Hepatocyte (in vitro differentiated cells): ENCODE measurements around the gene SOX8. TPM values are rescaled to one million over a fixed set of nuclear protein-coding genes. Genes with fewer than 3 reads are reported as not detected.

Experiments used
- DNase-seq: peaks from one replicate; pipeline ENCODE4 v3.0.0-alpha.2; 2016; ENCODE audit warnings: low spot score
- H2AFZ ChIP-seq: fragments of 200-600 bp; sonication (generic); 2 replicates; pipeline ENCODE4 v1.6.0; 2016; ENCODE audit warnings: antibody characterized with exemption, mild to moderate bottlenecking
- H3K27ac ChIP-seq: fragments of 200-600 bp; sonication (generic); 2 replicates; pipeline ENCODE4 v1.5.1; 2016; ENCODE audit warnings: mild to moderate bottlenecking
- H3K27me3 ChIP-seq: fragments of 200-600 bp; sonication (generic); 2 replicates; pipeline ENCODE4 v1.6.1; 2016
- H3K36me3 ChIP-seq: fragments of 200-600 bp; sonication (generic); replicated peaks from 2 replicates; pipeline ENCODE4 v1.5.1; 2016; ENCODE audit warnings: low read depth; ENCODE audit not compliant: insufficient read depth
- H3K4me1 ChIP-seq: fragments of 200-600 bp; sonication (generic); 2 replicates; pipeline ENCODE4 v1.5.1; 2016; ENCODE audit warnings: mild to moderate bottlenecking, moderate library complexity; ENCODE audit not compliant: insufficient read depth
- H3K4me2 ChIP-seq: fragments of 200-600 bp; sonication (generic); 2 replicates; pipeline ENCODE4 v1.6.0; 2016
- H3K4me3 ChIP-seq: fragments of 200-600 bp; sonication (generic); 2 replicates; pipeline ENCODE4 v1.5.1; 2016; ENCODE audit warnings: mild to moderate bottlenecking
- H3K79me2 ChIP-seq: fragments of 200-600 bp; sonication (generic); 2 replicates; pipeline ENCODE4 v1.6.0; 2017; ENCODE audit warnings: mild to moderate bottlenecking
- H3K9me2 ChIP-seq: fragments of 200-600 bp; sonication (generic); replicated peaks from 2 replicates; pipeline ENCODE4 v1.6.0; 2017; ENCODE audit warnings: mild to moderate bottlenecking; ENCODE audit not compliant: insufficient read depth
- H3K9me3 ChIP-seq: fragments of 200-600 bp; sonication (generic); 2 replicates; pipeline ENCODE4 v1.5.1; 2016; ENCODE audit warnings: low read depth, mild to moderate bottlenecking
- H4K20me1 ChIP-seq: fragments of 200-600 bp; sonication (generic); 2 replicates; pipeline ENCODE4 v1.6.0; 2016; ENCODE audit warnings: mild to moderate bottlenecking; ENCODE audit not compliant: insufficient read depth, poor library complexity, severe bottlenecking
- CTCF ChIP-seq: fragments of 200-600 bp; sonication (generic); IDR thresholded peaks from 2 replicates; pipeline ENCODE4 v1.5.1; 2016; ENCODE audit warnings: antibody characterized with exemption, mild to moderate bottlenecking; ENCODE audit not compliant: poor library complexity
- EZH2 ChIP-seq: fragments of 200-600 bp; sonication (generic); IDR thresholded peaks from 2 replicates; pipeline ENCODE4 v1.6.1; 2016; ENCODE audit warnings: antibody characterized with exemption, mild to moderate bottlenecking, borderline replicate concordance
- EZH2phosphoT487 ChIP-seq: fragments of 200-600 bp; sonication (generic); IDR thresholded peaks from one replicate; pipeline ENCODE4 v1.6.1; 2018; ENCODE audit warnings: antibody characterized with exemption, mild to moderate bottlenecking, low read depth, moderate library complexity; ENCODE audit not compliant: unreplicated experiment, severe bottlenecking
- WGBS: methylation state at CpG from one replicate; pipeline ENCODE4 v1.1.6; 2016; ENCODE audit warnings: low lambda C conversion rate; ENCODE audit errors: missing lambda C conversion rate; 5-methylcytosine and 5-hydroxymethylcytosine counted together
- polyA plus RNA-seq: library from polyadenylated mRNA; unstranded; fragments of >200 nt; fragmentation: Nextera tagmentation; extraction: Ambion mirVana; gene quantifications from 2 replicates; pipeline ENCODE4 v1.2.1, GENCODE V29; 2016
- total RNA-seq: library from RNA; depleted of rRNA; stranded (reverse); fragments of >200 nt; gene quantifications from 2 replicates; pipeline ENCODE4 v1.2.3, GENCODE V29; 2014

SOX8 gene
- total and polyA plus RNA-seq, 2 experiments from 2014 or later, result 3.8 to 4.7 TPM

- Histone ChIP-seq H2AFZ (no peak overlapping the region), H3K9me3 (no peaks in the 10 kb centered on the region), H3K4me2 (peak overlapping the region; percentile 97), H4K20me1 (no peaks in the 10 kb centered on the region), H3K27me3 (no peaks in the 10 kb centered on the region), H3K9me2 (no peaks in the 10 kb centered on the region), H3K36me3 (no peaks in the 10 kb centered on the region), H3K4me1 (peaks cover 29% of the 10 kb centered on the region), H3K79me2 (peaks cover 41% of the 10 kb centered on the region), H3K27ac (peak overlapping the region; percentile 74), H3K4me3 (no peak overlapping the region)
- DNase-seq, result no peak
- TF ChIP-seq CTCF (no peak), EZH2 (no peak), EZH2phosphoT487 (no peak)
- WGBS, result 89% methylated on average over 41 of the region's 41 CpGs
These were observed 13.8 kb upstream of the SOX8 start for GRCh38 chr16:967546-968295.

- H3K4me3 ChIP-seq, result no peak overlapping the region
- no peaks in the 10 kb centered on the region for H3K9me2 ChIP-seq
- no peak for DNase-seq
- no peaks in the 10 kb centered on the region for H3K27me3 ChIP-seq
- H3K4me1 ChIP-seq, result peaks cover 29% of the 10 kb centered on the region
- no peaks in the 10 kb centered on the region for H3K36me3 ChIP-seq
- no peaks in the 10 kb centered on the region for H3K9me3 ChIP-seq
- H3K4me2 ChIP-seq, result peak overlapping the region; percentile 97
- H2AFZ ChIP-seq, result no peak overlapping the region
- no peaks in the 10 kb centered on the region for H4K20me1 ChIP-seq
- TF ChIP-seq CTCF, result no peak
- TF ChIP-seq EZH2phosphoT487, result no peak
- no peak for TF ChIP-seq EZH2
- WGBS, result 34% methylated on average over 8 of the region's 8 CpGs
- peaks cover 39% of the 10 kb centered on the region for H3K79me2 ChIP-seq
- H3K27ac ChIP-seq, result peak overlapping the region; percentile 74
These were observed 12.9 kb upstream of the SOX8 start for GRCh38 chr16:968620-969019.

- Histone ChIP-seq H3K4me2 (peak overlapping the region; percentile 97), H3K4me1 (peaks cover 23% of the 10 kb centered on the region), H3K9me3 (no peaks in the 10 kb centered on the region), H3K79me2 (peaks cover 39% of the 10 kb centered on the region), H3K36me3 (no peaks in the 10 kb centered on the region), H3K27ac (peak overlapping the region; percentile 91), H2AFZ (peak overlapping the region; percentile 79), H3K4me3 (peak overlapping the region; percentile 47), H3K9me2 (no peaks in the 10 kb centered on the region), H4K20me1 (no peaks in the 10 kb centered on the region), H3K27me3 (no peaks in the 10 kb centered on the region)
- no peak for TF ChIP-seq EZH2phosphoT487
- no peak for TF ChIP-seq EZH2
- TF ChIP-seq CTCF, result no peak
- DNase-seq, result peak; percentile 48
- 57% methylated on average over 44 of the region's 55 CpGs for WGBS
These were observed 11.8 kb upstream of the SOX8 start for GRCh38 chr16:969508-970385.
